Right lobe of liver (tissue), 4 donors: ENCODE results near the gene KAT7.

Experiments used
- CTCF ChIP-seq, 4 donors: fragments of 200-600 bp in 3 of 4; fragments of 450-650 bp in 1 of 4; IDR thresholded peaks; one replicate each; pipeline versions ENCODE4 v1.5.1 to v1.8.0; 2016 to 2022; ENCODE audit warnings: antibody characterized with exemption in 4 of 4, mild to moderate bottlenecking in 2 of 4
- POLR2A ChIP-seq: fragments of 450-650 bp; IDR thresholded peaks from one replicate; pipeline ENCODE4 v1.6.1; 2017; ENCODE audit warnings: antibody characterized with exemption, mild to moderate bottlenecking
- donor health status: DM: no; HTN: no; CAD: no.
- donor health status: DM: no; HTN: no; CAD: no.
- donor health status: DM: no; HTN: yes; CAD: no.

GRCh38 chr17:49783071-49783715 lies 5.3 kb upstream of the KAT7 start:
- TF ChIP-seq CTCF (IDR thresholded peaks at IDR 0.05) (no peak), POLR2A (no peak)
